ENCODE results near the gene LRRC23.
A peak's percentile ranks its signal among the peaks of the same experiment; 100 is the strongest.
"Not testable (repeated sequence)": the region's sequence is repeated elsewhere in the genome, so short reads cannot be mapped to it uniquely, and the experiment has no call there.

LRRC23 gene

GRCh38 chr12:6905414-6906040, 905 bp downstream of the LRRC23 start:
- no peak for DNase-seq (ENCODE audit: extremely low spot score)
- ChIA-PET POLR2A (interaction anchor here (0.5 to 2.3 kb wide), 5 partner anchors 14 to 242 kb away, joined by 3 to 9 read pairs (median 3); partner anchors contain the start of genes SPSB2 and TPI1), CTCF (interaction anchor here (0.9 to 5.0 kb wide), 9 partner anchors 14 to 236 kb away, joined by 3 to 35 read pairs (median 7); partner anchors contain the start of genes MLF2 and SPSB2)
- TF ChIP-seq CTCF (IDR thresholded peaks at IDR 0.05; ENCODE audit: control extremely low read depth, extremely low read depth, low read depth, missing control alignments): no peak

- DNase-seq (ENCODE audit: extremely low spot score): not testable (repeated sequence)
- ChIA-PET POLR2A (interaction anchor here (1.4 kb wide), 1 partner anchor 41 kb away, joined by 3 read pairs; the partner anchor contains the start of gene TPI1), CTCF (interaction anchor here (1.0 to 5.0 kb wide), 8 partner anchors 14 to 57 kb away, joined by 3 to 35 read pairs (median 5); partner anchors contain the start of gene SPSB2)
These were observed 3.5 kb downstream of the LRRC23 start for GRCh38 chr12:6908141-6908540.

- no peak for DNase-seq (ENCODE audit: extremely low spot score)
- no peak for TF ChIP-seq CTCF (IDR thresholded peaks at IDR 0.05; ENCODE audit: control extremely low read depth, extremely low read depth, low read depth, missing control alignments)
- ChIA-PET POLR2A (interaction anchor here (1.3 to 1.4 kb wide), 2 partner anchors 43 kb away, joined by 3 read pairs; partner anchors contain the start of gene TPI1), CTCF (interaction anchor here (0.7 to 5.0 kb wide), 8 partner anchors 14 to 55 kb away, joined by 3 to 35 read pairs (median 4); no protein-coding TSS in a partner anchor)
These were observed 5.0 kb downstream of the LRRC23 start for GRCh38 chr12:6909421-6910145.

GRCh38 chr12:6912164-6912935, 7.7 kb downstream of the LRRC23 start:
- CTCF ChIA-PET: interaction anchor here (1.3 to 5.7 kb wide), 12 partner anchors 10 to 197 kb away, joined by 3 to 45 read pairs (median 6); partner anchors contain the start of genes C12orf57, LPCAT3, RNU7-1 and SPSB2

GRCh38 chr12:6914246-6914946, 9.8 kb downstream of the LRRC23 start, which contains the start of gene ENO2:
Gene ENO2, plus strand, starts transcription at chr12:6914580. Its CDS starts 1,253 bp downstream, at chr12:6915833.
- DNase-seq (ENCODE audit: extremely low spot score): peak; percentile 89
- TF ChIP-seq CTCF (IDR thresholded peaks at IDR 0.05; ENCODE audit: control extremely low read depth, extremely low read depth, low read depth, missing control alignments): no peak
- POLR2A ChIA-PET: interaction anchor here (1.0 to 1.4 kb wide), 4 partner anchors 23 to 47 kb away, joined by 3 to 5 read pairs (median 4); partner anchors contain the start of genes C12orf57, RNU7-1, SPSB2 and TPI1
- CTCF ChIA-PET: interaction anchor here (0.6 to 5.7 kb wide), 6 partner anchors 11 to 198 kb away, joined by 3 to 45 read pairs (median 5); no protein-coding TSS in a partner anchor

More at GRCh38 chr12:6912164-6912935, 7.7 kb downstream of the LRRC23 start:
- DNase-seq (ENCODE audit: extremely low spot score): no peak
- TF ChIP-seq CTCF (IDR thresholded peaks at IDR 0.05; ENCODE audit: control extremely low read depth, extremely low read depth, low read depth, missing control alignments): no peak
- POLR2A ChIA-PET: no interaction called here
